CD4-positive, alpha-beta T cell treated with Interleukin-15 for 1 hour (primary cell): ENCODE results near the gene SLC22A6.

Experiments used
- DNase-seq: peaks from one replicate; pipeline ENCODE4 v3.0.0-alpha.2; 2020

The SLC22A6 gene

GRCh38 chr11:62931499-62932278 lies 53.1 kb downstream of the SLC22A6 start:
- DNase-seq = no peak

- no peak for DNase-seq
These were observed 54.1 kb downstream of the SLC22A6 start for GRCh38 chr11:62930666-62931065.

- DNase-seq = no peak
These were observed 54.6 kb downstream of the SLC22A6 start for GRCh38 chr11:62930157-62930556.

- no peak for DNase-seq
These were observed 56.8 kb downstream of the SLC22A6 start for GRCh38 chr11:62928011-62928410.

GRCh38 chr11:62926680-62927455 lies 57.9 kb downstream of the SLC22A6 start:
- no peak for DNase-seq
